Stimulated activated CD8-positive, alpha-beta memory T cell treated with anti-CD3 and anti-CD28 coated beads, Interleukin-4, amount 100 ng/mL, for 1 hour (primary cell): ENCODE data around the gene RFX3.

Experiments
- DNase-seq, 2 donors: peaks; one replicate each; pipeline ENCODE4 v3.0.0-alpha.2; 2020; ENCODE audit warnings: low read depth in 2 of 2, low spot score in 1 of 2

Gene RFX3

GRCh38 chr9:3237121-3237520, 288.7 kb downstream of the RFX3 start:
- DNase-seq = no peak

- no peak for DNase-seq
These were observed 290.3 kb downstream of the RFX3 start for GRCh38 chr9:3235497-3235896.

- no peak for DNase-seq
These were observed 300.9 kb downstream of the RFX3 start for GRCh38 chr9:3224931-3225330.

- DNase-seq = no peak
These were observed 310.1 kb downstream of the RFX3 start for GRCh38 chr9:3215658-3216057.

- no peak for DNase-seq
These were observed 311.1 kb downstream of the RFX3 start for GRCh38 chr9:3214741-3215140.

- no peak for DNase-seq
These were observed 320.2 kb downstream of the RFX3 start for GRCh38 chr9:3205421-3206095.

- no peak for DNase-seq
These were observed 325.4 kb downstream of the RFX3 start for GRCh38 chr9:3200331-3200774.

GRCh38 chr9:3193791-3194190, 332.0 kb downstream of the RFX3 start:
- no peak for DNase-seq

- no peak for DNase-seq
These were observed 334.1 kb downstream of the RFX3 start for GRCh38 chr9:3191715-3192114.

GRCh38 chr9:3189113-3189861, 336.5 kb downstream of the RFX3 start:
- DNase-seq = no peak

- no peak for DNase-seq
These were observed 339.1 kb downstream of the RFX3 start for GRCh38 chr9:3186751-3187150.

GRCh38 chr9:3181049-3181953, 344.5 kb downstream of the RFX3 start:
- no peak for DNase-seq

GRCh38 chr9:3180696-3181048, 345.1 kb downstream of the RFX3 start:
- DNase-seq = no peak

- DNase-seq = no peak
These were observed 346.1 kb downstream of the RFX3 start for GRCh38 chr9:3179711-3180110.

GRCh38 chr9:3177936-3178335, 347.9 kb downstream of the RFX3 start:
- DNase-seq = no peak

- no peak for DNase-seq
These were observed 348.5 kb downstream of the RFX3 start for GRCh38 chr9:3177146-3177761.

- DNase-seq = no peak
These were observed 352.4 kb downstream of the RFX3 start for GRCh38 chr9:3173374-3173773.

- no peak for DNase-seq
These were observed 355.0 kb downstream of the RFX3 start for GRCh38 chr9:3170819-3171218.
